NCI-H2029 treated with DMSO at 0.1 percent for 48 hours (cell line): ENCODE data around the gene RAB5B.
A peak's percentile ranks its signal among the peaks of the same experiment; 100 is the strongest.
"Not testable (repeated sequence)": the region's sequence is repeated elsewhere in the genome, so short reads cannot be mapped to it uniquely, and the experiment has no call there.

ENCODE experiments used
- DNase-seq: peaks from one replicate; lab custom pipeline; 2025; lab: John Stamatoyannopoulos, UW

RAB5B gene

DNA sequence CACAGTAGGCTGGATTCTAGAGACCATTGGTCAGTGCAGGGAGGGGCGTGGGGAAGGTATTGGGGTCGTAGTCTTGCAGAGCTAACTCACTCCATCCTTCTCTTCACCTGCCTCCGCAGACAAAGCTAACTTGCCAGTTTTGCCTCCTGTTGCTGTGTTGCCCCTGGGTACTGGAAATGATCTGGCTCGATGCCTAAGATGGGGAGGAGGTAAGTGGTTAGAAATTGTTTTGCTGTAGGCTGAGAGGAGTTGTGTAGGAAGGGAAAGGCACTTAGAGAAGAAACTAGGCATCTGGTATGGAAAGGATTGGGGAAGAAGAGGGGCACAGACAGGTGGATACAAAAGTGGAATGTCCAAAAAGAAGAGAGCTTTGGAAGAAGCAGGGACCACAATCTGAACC, 31.8 kb upstream of the RAB5B start:
- no peak for DNase-seq

GRCh38 chr12:55942577-55943136, 31.2 kb upstream of the RAB5B start:
- DNase-seq = no peak

DNA sequence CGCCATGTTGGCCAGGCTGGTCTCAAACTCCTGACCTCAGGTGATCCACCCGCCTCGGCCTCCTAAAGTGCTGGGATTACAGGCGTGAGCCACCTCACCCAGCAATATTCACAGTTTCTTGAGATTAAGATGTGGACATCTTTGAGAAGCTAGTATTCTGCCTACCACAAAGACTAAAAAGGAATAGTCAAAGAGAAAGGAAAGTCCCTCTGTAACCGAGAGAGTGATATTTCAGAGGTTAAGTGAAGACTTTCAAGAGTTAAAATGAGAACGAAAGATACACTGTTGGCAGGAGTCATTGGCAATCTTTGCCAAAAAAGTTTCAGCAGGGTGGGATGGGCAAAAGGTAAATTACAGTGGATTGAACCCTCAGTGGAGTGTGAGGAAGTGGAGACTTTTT, 27.3 kb upstream of the RAB5B start:
- DNase-seq = no peak

DNA sequence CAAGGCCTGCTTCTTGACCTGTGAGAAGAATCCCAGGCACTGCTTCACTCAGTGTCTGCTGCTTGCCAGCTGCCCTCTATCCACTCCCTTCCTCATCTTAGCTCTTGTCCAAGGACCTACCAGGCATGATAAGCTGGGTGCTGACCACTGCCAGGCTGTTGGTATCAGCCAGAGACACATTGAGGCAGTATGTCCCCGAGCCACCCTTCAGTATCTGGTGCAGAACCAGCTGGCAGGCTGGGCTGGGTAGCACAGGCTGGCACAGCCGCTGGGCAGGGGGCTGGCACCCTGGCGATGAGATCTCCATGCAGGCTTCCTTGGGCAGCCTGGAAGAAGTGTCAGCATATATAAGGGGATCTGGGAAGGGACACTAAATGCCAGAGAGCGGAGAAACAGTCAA, 18.5 kb upstream of the RAB5B start:
- no peak for DNase-seq

DNA sequence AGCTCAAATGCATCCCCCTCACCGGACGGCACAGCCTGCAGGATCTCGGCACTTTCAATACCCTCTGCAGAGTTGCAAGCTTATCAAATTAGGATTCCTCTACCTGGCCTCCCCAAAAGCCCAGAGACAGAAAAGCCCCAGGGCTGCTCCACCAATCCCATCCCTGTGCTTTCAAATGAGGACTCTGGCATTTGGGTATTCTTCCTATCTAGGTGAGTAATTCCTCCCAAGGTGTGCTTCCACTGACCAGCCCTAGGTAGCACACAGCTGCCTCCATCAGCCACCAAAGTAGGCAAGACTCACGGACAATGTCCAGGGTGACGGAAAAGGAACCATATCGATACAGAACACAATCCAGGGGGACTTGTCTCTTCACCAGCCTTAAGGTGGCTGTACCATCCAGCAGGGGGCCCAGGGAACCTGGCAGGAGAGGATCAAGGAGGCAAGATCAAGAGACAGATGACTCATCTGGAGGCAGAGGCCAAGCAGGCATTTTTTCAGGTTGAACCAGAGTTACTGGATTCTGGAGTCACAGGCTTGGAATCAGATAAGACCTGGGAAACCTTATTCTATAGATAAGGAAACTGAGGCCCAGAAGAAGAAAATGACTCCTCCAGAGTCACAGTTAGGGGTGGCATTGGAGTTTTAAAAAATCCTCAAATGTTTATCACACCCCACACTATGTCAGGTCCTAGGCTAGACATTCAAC, 17.9 kb upstream of the RAB5B start:
- no peak for DNase-seq

DNA sequence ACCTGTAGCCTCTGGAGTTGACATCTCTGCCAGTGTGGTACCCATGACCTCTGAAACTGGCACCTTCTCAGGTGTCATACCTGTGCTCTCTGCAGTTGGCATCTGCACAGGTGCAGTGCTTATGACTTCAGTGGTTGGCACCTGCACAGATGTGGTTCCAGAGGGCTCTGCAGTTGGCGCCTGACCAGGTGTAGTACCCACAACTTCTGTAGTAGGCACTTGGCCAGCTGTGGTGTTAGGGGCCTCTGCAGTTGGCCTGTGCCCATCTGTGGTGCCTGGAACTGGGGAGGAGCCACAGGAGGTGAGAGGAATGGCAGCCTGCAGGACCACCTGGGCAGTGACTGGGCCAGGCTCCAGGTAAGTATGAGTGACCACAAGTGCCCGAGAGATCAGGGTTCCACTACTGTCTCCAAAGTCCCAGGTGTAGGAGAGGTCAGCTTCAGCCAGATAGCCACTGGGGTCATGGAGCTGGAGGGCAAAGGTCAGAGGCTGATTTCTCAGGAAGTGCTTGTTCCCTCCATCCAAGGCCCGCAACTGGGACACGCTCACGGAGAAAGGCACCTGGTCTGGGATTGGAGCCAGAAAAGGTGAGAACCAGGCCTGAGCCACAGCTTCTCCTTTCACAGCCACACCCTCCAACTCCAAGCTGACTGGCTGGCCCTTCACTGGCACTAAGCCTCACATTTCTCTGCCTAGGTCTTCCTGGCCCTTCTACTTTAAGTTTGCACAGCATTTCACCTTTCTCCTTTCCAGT, 16.6 kb upstream of the RAB5B start:
- peak; percentile 65 for DNase-seq

DNA sequence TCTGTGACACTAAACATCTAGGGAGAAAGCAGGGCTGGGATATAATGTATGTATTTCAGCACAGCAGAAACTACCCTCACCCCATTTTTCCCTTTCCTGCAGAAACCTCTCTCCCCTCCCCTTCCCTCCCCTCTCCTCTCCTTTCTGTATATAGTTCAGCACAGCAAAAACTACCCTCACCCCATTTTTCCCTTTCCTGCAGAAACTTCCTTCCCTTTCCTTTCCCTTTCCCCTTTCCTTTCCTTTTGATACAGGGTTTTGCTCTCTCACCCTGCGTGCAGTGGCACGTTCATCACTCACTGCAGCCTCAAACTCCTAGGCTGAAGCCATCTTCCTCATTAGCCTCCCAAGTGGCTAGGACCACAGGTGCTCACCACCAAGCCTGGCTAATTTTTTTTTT, 10.1 kb upstream of the RAB5B start:
- no peak for DNase-seq

GRCh38 chr12:55965240-55965639, 8.6 kb upstream of the RAB5B start:
- no peak for DNase-seq

DNA sequence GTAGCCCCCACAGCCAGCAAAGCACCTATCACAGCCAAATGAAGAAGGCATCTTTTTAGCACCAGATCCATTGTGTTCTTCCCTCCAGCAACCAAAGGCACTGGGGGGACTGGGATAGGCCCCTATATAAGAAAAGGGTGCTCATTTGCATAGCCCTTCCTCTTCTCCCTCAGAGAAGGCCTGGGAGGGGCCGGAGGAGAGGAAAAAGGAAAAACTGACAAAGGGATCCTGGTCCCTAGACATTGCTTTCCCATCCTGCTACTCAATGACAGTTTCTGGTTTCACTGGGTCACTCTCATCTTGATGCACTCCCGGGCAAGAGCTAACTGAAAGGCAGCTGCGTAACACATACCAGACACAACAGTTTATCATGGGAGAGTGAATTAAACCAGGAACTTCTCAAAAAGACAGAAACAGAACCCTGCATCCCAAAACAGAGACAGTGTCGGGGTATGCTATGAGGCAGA, 7.9 kb upstream of the RAB5B start, which contains the start of gene PMEL:
TSS of gene PMEL (minus strand) at position 102 of the 467 bp plus-strand sequence. CDS start at position 71, 31 bp downstream.
- DNase-seq = no peak

- DNase-seq = peak; percentile 79
Observed at GRCh38 chr12:55966408-55967281, 7.2 kb upstream of the RAB5B start, which contains the start of gene CDK2. Gene CDK2, plus strand, starts transcription at chr12:55966830. Its CDS starts 179 bp downstream, at chr12:55967009.

DNA sequence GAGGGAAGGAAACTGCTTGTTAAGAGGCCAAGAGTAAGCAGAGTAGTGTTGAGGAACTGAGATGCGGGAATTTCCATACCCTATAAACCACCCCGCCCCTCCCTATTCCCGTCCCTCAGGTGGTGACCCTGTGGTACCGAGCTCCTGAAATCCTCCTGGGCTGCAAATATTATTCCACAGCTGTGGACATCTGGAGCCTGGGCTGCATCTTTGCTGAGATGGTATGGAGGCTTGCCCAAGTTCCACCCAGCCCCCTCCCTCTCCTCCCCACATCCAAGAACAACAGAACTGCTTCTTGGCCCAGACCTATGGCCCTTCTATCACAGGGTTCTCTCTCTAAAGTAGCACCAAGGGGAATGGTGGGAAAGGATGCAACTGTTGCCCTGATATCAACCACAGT, 4.5 kb upstream of the RAB5B start:
- DNase-seq = no peak

DNA sequence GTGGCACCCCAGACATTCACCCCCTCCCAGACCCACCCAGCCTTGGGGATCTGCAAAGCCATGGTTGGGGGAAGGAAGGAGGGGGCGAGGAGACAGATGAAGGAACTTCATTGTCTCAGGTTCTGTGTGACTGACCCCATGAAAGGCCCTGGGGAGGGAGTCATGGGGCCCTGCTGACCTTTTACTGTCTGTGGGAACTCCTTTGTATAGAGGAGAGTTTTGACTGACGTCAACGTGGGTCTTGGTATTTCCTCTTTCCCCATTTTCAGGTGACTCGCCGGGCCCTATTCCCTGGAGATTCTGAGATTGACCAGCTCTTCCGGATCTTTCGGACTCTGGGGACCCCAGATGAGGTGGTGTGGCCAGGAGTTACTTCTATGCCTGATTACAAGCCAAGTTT, 3.1 kb upstream of the RAB5B start:
- no peak for DNase-seq

DNA sequence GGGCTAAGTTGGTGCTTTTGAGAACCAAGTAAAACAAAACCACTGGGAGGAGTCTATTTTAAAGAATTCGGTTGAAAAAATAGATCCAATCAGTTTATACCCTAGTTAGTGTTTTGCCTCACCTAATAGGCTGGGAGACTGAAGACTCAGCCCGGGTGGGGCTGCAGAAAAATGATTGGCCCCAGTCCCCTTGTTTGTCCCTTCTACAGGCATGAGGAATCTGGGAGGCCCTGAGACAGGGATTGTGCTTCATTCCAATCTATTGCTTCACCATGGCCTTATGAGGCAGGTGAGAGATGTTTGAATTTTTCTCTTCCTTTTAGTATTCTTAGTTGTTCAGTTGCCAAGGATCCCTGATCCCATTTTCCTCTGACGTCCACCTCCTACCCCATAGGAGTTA, 1.8 kb upstream of the RAB5B start:
- no peak for DNase-seq

- DNase-seq = no peak
Observed at GRCh38 chr12:55972456-55972855, 1.4 kb upstream of the RAB5B start.

- no peak for DNase-seq
Observed at GRCh38 chr12:55972911-55973598, 823 bp upstream of the RAB5B start.

DNA sequence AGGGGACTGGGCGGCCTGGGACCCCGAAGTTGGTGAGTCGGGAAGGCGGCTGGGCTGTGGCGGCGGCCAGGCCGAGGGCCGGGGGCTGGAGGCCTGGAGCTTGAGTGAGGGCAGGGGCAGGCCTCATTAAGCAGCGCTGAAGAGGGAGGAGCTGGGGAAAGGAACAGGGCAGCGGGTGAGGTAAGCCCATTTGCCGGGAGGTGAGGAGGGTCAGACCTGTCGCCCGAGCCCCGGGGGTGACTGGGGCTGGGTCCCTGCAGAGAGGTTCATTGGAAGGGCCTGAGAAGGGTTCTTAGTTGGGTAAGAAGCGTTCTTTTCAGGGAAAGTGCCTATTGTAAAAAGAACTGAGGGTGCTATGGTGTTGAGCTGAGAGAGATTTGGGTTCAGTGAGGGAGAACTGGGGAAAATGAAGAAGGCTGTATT, 441 bp downstream of the RAB5B start:
- peak; percentile 27 for DNase-seq

GRCh38 chr12:55978393-55978792, 4.5 kb downstream of the RAB5B start:
- DNase-seq = no peak

DNA sequence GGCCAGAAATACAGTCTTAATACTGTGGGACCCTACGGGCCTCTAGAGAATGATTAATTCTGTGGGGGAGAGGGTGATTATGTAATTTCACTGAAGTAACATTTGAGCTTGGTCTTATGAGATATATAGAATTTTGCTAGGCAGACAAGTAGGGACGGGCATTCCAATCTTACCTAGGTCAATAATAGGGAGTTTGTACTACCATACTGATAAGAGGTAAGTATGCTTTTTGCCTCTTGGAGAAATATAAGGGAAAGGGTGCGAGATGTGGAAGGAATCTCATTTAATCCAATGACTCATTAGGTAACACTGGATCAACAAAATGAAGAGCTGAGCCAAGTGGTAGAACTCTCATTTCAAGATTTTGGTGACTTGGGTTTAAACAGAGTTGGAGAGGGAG, 5.2 kb downstream of the RAB5B start:
- no peak for DNase-seq

DNA sequence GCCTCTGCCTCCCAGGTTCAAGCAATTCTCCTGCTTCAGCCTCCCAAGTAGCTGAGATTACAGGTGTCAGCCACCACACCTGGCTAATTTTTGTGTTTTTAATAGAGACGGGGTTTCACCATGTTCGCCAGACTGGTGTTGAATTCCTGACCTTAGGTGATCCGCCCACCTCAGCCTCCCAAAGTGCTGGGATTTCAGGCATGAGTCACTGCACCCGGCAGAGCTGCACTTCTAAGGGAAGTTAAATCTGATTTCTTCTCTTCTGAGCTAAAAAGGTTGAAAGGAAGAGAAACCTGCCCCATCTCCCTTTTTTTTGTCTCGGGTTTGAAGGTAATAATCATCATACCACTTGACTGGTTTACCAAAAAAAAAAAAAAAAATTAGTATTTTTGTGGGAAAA, 8.0 kb downstream of the RAB5B start:
- DNase-seq = not testable (repeated sequence)

- no peak for DNase-seq
Observed at GRCh38 chr12:55982319-55982936, 8.6 kb downstream of the RAB5B start.
